ENCODE measurements around the gene RRP36. TPM values are rescaled to one million over a fixed set of nuclear protein-coding genes. Genes with fewer than 3 reads are reported as not detected.

RRP36 gene
- total and polyA plus RNA-seq, 9 of the 15 experiments (the other 6 are each of a cell fraction or from before 2014, with no cell fraction given): 27.6 to 150 (median 114) TPM

DNA sequence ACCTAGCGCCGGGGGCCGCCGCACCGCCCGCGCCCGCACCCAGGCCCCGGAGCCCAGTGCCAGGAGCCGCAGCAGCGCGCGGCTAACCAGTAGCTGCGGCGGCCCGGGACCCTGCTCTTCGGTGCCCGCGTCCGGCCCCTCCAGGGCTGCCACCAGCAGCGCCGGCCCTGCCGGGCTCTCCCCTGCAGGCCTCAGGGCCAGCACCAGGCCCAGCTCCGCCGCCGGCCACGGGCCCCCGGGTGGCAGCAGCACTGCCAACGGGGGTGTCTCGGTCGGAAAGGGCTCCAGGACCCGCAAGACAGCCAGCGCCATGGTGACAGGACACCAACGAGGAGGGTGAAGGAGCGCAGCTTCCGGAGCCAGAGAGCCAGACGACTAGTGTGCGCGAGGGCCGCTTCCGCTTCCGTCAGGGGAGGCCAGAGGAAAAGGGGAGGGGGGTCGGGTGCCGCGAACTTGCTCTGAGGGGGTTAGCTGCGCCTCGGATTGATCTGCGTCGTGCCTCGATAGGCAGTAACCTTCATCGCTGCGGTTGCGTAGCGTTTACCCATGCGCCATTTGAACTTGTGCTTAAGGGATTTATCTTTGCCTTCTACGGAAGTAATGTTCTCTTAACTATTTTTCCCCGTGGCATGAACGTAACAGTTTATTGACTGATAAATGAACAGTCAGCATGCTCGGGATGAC lies 42.4 kb upstream of the RRP36 start, which contains the start of gene PEX6 (continued):
- TF ChIP-seq CREB1 (IDR thresholded peaks at IDR 0.05) (peak; percentile 66), CREB1 (CRISPR knock-in tag; IDR thresholded peaks at IDR 0.05) (peak; percentile 55; the same call in 1 of the 2 replicates), YY1 (IDR thresholded peaks at IDR 0.05; ENCODE audit: borderline replicate concordance in 1 of 3, control insufficient read depth in 1 of 3, extremely low read depth in 1 of 3, insufficient read depth in 3 of 3, insufficient read length in 1 of 3, insufficient replicate concordance in 2 of 3, low read depth in 1 of 3, low read length in 2 of 3) (peak in 2 of 3 experiments; percentile 65 to 81), NCOR1 (IDR thresholded peaks at IDR 0.05) (no peak), ZNF609 (CRISPR knock-in tag; IDR thresholded peaks at IDR 0.05; ENCODE audit: borderline replicate concordance) (peak; percentile 43; the same call in 1 of the 2 replicates), KLF13 (tag; IDR thresholded peaks at IDR 0.05; ENCODE audit: borderline replicate concordance, low read depth) (0 out of 2 replicates have a peak, but pooled peaks have one; percentile 50), ZFP1 (CRISPR knock-in tag; IDR thresholded peaks at IDR 0.05) (no peak), NELFE (IDR thresholded peaks at IDR 0.05; ENCODE audit: insufficient read depth, insufficient read length) (no peak), CHD4 (IDR thresholded peaks at IDR 0.05; ENCODE audit: insufficient read depth, insufficient replicate concordance, low read depth, low read length, poor library complexity, severe bottlenecking) (no peak), NKRF (IDR thresholded peaks at IDR 0.05; ENCODE audit: borderline replicate concordance) (peak; percentile 72; the same call in 1 of the 2 replicates), KDM5B (IDR thresholded peaks at IDR 0.05; ENCODE audit: insufficient replicate concordance, low read depth, low read length) (peak; percentile 84), ZBTB49 (CRISPR knock-in tag; IDR thresholded peaks at IDR 0.05; ENCODE audit: borderline replicate concordance) (no peak), C11orf30 (IDR thresholded peaks at IDR 0.05; ENCODE audit: low read depth) (peak; percentile 89), ZFX (CRISPR knock-in tag; IDR thresholded peaks at IDR 0.05) (peak; percentile 94), MYC (IDR thresholded peaks at IDR 0.05; ENCODE audit: low read depth, low read length) (peak; percentile 94), MYC (CRISPR knock-in tag; IDR thresholded peaks at IDR 0.05; ENCODE audit: borderline replicate concordance, low read depth) (no peak; the same call in 1 of the 2 replicates)

Measured in K562 (cell line).